GM06990 (cell line): ENCODE results near the gene SPAG9.
A peak's percentile ranks its signal among the peaks of the same experiment; 100 is the strongest.

Experiments
- DNase-seq: peaks from one replicate; pipeline ENCODE4 v3.0.0-alpha.2; 2011; ENCODE audit not compliant: insufficient read length; ENCODE audit errors: extremely low read depth
- H3K27me3 ChIP-seq: replicated peaks from 2 replicates; pipeline ENCODE4 v1.6.0; 2011; ENCODE audit warnings: low read length; ENCODE audit not compliant: control insufficient read depth, insufficient read depth
- H3K36me3 ChIP-seq: 2 replicates; pipeline ENCODE4 v1.5.1; 2011; ENCODE audit warnings: low read length; ENCODE audit not compliant: control insufficient read depth, insufficient read depth
- H3K4me3 ChIP-seq: replicated peaks from 2 replicates; pipeline ENCODE4 v1.5.1; 2011; ENCODE audit warnings: low read depth, mild to moderate bottlenecking, control low read depth, low read length
- TF ChIP-seq, protein P1 (sequence below): IDR thresholded peaks from 2 replicates; pipeline ENCODE4 v1.5.1; 2011; ENCODE audit warnings: low read length, control low read depth, mild to moderate bottlenecking, inconsistent platforms; ENCODE audit not compliant: insufficient read depth, poor library complexity, severe bottlenecking

Gene SPAG9

DNA sequence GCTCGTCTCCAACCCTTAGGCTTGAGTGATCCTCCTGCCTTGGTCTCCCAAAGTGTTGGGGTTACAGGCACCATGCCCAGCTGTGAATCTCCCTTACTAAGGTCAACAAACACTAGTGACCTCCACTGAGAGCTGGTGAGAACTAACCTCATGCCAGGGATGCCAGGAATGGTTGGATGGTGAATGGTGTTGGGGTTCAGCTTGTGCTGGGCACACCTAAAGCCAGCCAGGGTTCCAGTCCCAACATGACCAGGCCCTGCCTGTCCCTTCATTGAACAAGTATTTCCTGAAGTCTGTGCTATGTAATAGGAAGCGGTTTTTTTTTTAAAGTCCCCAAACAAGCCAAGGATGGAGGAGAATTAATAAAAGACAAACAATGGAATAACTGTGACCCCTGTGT lies 198.6 kb downstream of the SPAG9 start:
- Histone ChIP-seq H3K36me3 (no peaks in the 10 kb centered on the region), H3K4me3 (no peak overlapping the region), H3K27me3 (no peaks in the 10 kb centered on the region)
- no peak for DNase-seq
- TF ChIP-seq, protein P1, sequence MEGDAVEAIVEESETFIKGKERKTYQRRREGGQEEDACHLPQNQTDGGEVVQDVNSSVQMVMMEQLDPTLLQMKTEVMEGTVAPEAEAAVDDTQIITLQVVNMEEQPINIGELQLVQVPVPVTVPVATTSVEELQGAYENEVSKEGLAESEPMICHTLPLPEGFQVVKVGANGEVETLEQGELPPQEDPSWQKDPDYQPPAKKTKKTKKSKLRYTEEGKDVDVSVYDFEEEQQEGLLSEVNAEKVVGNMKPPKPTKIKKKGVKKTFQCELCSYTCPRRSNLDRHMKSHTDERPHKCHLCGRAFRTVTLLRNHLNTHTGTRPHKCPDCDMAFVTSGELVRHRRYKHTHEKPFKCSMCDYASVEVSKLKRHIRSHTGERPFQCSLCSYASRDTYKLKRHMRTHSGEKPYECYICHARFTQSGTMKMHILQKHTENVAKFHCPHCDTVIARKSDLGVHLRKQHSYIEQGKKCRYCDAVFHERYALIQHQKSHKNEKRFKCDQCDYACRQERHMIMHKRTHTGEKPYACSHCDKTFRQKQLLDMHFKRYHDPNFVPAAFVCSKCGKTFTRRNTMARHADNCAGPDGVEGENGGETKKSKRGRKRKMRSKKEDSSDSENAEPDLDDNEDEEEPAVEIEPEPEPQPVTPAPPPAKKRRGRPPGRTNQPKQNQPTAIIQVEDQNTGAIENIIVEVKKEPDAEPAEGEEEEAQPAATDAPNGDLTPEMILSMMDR = no peak

DNA sequence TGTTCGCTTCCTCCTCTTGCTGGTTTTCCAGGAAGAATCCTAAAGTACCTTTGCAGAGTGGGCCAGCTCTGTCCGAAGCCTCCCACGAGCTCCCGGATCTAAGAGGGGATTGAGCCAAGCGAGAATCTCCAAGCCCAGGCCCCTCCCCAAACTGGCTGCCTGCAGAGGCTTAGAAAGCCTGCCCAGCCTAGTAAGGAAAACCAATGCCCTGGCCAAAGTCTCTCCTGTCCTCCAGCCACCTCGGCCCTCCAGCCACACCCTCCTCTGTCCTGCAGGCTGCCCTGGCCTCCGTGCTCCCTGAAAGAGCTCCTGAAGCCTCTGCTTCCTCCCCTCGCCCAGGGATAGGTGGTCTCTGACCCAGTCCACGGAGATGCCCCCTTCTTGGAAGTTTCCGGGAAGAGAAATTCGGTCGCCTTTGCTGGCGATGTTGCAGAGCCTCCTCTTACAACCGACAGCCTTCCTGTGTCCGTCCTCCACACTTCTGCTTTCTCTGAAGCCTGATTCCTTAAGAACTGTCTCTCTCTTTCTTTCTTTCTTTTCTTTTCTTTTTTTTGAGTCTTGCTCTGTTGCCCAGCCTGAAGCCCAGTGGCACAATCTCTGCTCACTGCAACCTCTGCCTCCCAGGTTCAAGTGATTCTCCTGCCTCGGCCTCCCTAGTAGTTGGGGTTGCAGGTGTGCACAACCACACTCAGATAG lies 199.6 kb downstream of the SPAG9 start:
- H3K4me3 ChIP-seq = no peak overlapping the region
- no peaks in the 10 kb centered on the region for H3K36me3 ChIP-seq
- TF ChIP-seq, protein P1 = no peak
- no peak for DNase-seq
- H3K27me3 ChIP-seq = no peaks in the 10 kb centered on the region

DNA sequence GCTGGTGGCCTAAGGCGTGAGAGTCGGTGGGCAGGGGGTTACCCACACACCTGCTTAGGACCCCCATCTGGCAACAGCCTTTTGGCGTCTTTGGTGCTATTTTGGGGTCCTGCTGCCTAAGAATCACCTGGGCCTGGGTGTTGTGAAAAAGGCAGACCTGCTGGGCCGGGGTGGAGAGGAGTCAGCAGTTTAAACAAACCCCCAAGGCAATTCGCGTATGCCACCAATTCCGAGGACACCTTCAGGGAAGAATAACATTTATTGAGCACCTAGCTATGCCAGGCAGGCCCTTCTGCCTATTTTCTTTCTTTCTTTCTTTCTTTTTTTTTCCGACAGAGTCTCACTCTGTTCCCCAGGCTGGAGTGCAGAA lies 200.6 kb downstream of the SPAG9 start:
- TF ChIP-seq, protein P1 = no peak
- Histone ChIP-seq H3K27me3 (no peaks in the 10 kb centered on the region), H3K4me3 (no peak overlapping the region), H3K36me3 (no peaks in the 10 kb centered on the region)
- DNase-seq = no peak

DNA sequence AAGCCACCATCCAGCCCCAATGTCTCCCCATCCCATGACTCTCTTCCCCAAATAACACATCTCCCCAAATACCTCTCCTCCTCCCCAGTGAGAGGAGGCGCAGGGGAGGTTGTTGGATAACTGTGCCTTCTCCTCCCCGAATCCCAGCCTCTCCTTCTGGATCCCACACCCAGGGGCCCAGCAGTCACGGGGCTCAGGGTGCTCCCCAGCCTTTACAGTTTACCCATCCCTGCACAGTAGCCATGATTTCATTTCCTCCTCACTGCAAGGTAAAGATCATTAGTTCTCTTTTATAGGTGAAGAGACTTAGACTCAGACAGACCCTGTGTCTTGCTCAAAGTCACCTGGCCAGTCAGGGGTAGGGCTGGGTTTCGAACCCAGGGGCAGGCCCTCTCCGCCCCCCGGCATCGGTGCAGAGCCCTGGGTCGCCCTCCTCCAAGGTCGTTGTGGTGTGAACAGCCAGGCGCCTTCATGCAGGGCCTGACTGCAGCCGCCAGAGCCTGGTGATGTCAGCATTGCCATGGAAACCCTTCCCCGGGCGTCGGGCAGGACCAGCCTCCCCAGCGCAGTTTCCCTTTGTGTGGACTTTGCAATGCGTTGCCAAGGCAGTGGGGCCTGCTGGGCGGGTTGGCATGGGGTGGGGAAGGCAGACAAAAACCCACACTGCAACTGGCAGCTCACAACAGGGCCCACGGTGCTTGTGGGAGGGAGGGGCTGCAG lies 201.2 kb downstream of the SPAG9 start:
- TF ChIP-seq, protein P1 = no peak
- Histone ChIP-seq H3K4me3 (no peak overlapping the region), H3K36me3 (no peaks in the 10 kb centered on the region), H3K27me3 (no peaks in the 10 kb centered on the region)
- peak; percentile 60 for DNase-seq

DNA sequence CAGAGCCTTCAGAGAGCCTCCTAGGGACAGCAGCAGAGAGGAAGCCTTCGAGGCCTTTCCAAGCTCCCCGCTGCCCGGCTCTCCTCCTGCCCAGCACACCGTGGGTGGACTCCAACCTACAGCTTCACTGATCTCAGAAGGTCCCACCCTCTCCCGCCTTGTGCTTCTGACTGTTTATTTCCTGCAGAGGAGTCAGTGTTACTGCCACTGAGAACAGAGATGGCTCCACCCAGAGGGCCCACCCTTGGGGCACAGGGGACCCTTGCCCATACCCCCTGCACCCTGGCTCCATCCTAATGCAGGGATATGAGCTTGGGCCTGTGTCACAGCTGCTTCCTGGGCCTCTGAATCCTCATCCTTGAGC lies 201.8 kb downstream of the SPAG9 start:
- Histone ChIP-seq H3K36me3 (no peaks in the 10 kb centered on the region), H3K27me3 (no peaks in the 10 kb centered on the region), H3K4me3 (no peak overlapping the region)
- TF ChIP-seq, protein P1 = no peak
- DNase-seq = no peak
